Stomach (tissue), 9 donors: Measurements from ENCODE around the gene MAP2K4. TPM values are rescaled to one million over a fixed set of nuclear protein-coding genes. Genes with fewer than 3 reads are reported as not detected.

Source experiments
- DNase-seq, 2 donors: peaks; one replicate each; pipeline versions ENCODE4 v3.0.0 to v3.0.0-alpha.2; 2013 to 2019
- H3K27ac ChIP-seq, 5 donors: fragments of 200-600 bp in 4 of 5; sonication (generic) in 4 of 5; one replicate each; pipeline ENCODE4 v1.5.1; 2013 to 2019; ENCODE audit warnings: mild to moderate bottlenecking in 1 of 5, moderate library complexity in 1 of 5
- H3K27me3 ChIP-seq, 3 donors: fragments of 200-600 bp; sonication (generic); one replicate each; pipeline ENCODE4 v1.5.1; 2017 to 2019; ENCODE audit warnings: mixed run types in 1 of 3
- H3K36me3 ChIP-seq, 4 donors: fragments of 200-600 bp; sonication (generic); 1 replicate in 3 of 4; 2 replicates in 1 of 4; pipeline ENCODE4 v1.5.1; 2016 to 2019
- H3K4me1 ChIP-seq, 4 donors: fragments of 200-600 bp; sonication (generic); one replicate each; pipeline ENCODE4 v1.5.1; 2016 to 2019
- H3K4me3 ChIP-seq, 4 donors: fragments of 200-600 bp; sonication (generic) in 3 of 4; one replicate each; pipeline ENCODE4 v1.5.1; 2016 to 2019; ENCODE audit warnings: mild to moderate bottlenecking in 1 of 4
- H3K9me3 ChIP-seq, 4 donors: fragments of 200-600 bp; sonication (generic); one replicate each; pipeline ENCODE4 v1.5.1; 2016 to 2019
- EP300 ChIP-seq: sonication (generic); formaldehyde crosslinking; IDR thresholded peaks from one replicate; pipeline ENCODE4 v1.6.1; 2017; ENCODE audit warnings: antibody characterized with exemption
- POLR2A ChIP-seq, 4 donors: fragments of 450-650 bp; IDR thresholded peaks; one replicate each; pipeline ENCODE4 v1.6.1; 2016; ENCODE audit warnings: antibody characterized with exemption in 4 of 4, control low read depth in 2 of 4, mild to moderate bottlenecking in 1 of 4, moderate library complexity in 1 of 4
- POLR2AphosphoS5 ChIP-seq, 3 donors: sonication (generic); formaldehyde crosslinking; IDR thresholded peaks; one replicate each; pipeline ENCODE4 v1.6.1; 2016; ENCODE audit warnings: antibody characterized with exemption in 3 of 3
- WGBS, 5 donors: extraction: QIAGEN DNeasy Blood & Tissue Kit in 3 of 5; methylation state at CpG; one replicate each; pipeline versions ENCODE4 v1.1.5 to v1.1.7; 2013 to 2018; 5-methylcytosine and 5-hydroxymethylcytosine counted together
- intact Hi-C: fragments of 100-400 bp; cut with DNase I; formaldehyde crosslinking; loops from one replicate; pipeline ENCODE4 v1.15.1; 2023; ENCODE audit warnings: low total_unique reads
- polyA plus RNA-seq, 3 donors: library from polyadenylated mRNA; stranded (reverse); fragments of 200-250 nt; gene quantifications; one replicate each; pipeline ENCODE4 v1.2.3, GENCODE V29; 2013
- total RNA-seq, 5 donors: library from RNA; depleted of rRNA; stranded (reverse); fragments of >200 nt; gene quantifications; one replicate each; pipeline versions ENCODE4 v1.1.0 to v1.2.3, GENCODE V29; 2014 to 2016
- TF ChIP-seq, protein P1 (sequence below), 7 experiments: fragments of 450-650 bp in 4 of 7; fragments of 200-600 bp in 3 of 7; sonication (generic) in 3 of 7; IDR thresholded peaks; one replicate each; pipeline ENCODE4 v1.5.1; 2016 to 2019; ENCODE audit warnings: antibody characterized with exemption in 7 of 7, control low read depth in 2 of 7, mild to moderate bottlenecking in 1 of 7
- donor health status: healthy with polysubstance abuse.
- donor health status: Bipolar disorder and iron deficiency.
- donor health status: healthy.

MAP2K4 gene
- total and polyA plus RNA-seq, 8 donors, result 1.4 to 174 (median 21.9) TPM

DNA sequence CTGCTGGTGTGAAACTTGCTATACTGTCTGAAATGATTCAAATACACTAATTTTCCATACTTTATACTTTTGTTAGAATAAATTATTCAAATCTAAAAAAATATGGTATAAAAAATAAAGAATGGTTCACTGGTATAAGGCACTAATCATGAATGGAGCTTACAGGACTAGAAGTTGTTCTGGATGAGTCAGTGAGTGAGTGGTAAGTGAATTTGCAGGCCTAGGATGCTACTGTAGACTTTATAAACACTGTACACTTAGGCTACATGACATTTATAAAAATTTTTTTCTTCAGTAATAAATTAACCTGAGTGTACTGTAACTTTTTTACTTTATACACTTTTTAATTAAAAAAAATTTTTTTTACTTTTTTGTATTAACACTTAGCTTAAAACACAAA lies 95.5 kb downstream of the MAP2K4 start:
- Histone ChIP-seq H3K4me3 (no peak overlapping the region), H3K4me1 (no peaks in the 10 kb centered on the region), H3K27me3 (no peaks in the 10 kb centered on the region), H3K9me3 (no peaks in the 10 kb centered on the region), H3K36me3 (peaks cover 20 to 72% (median 68%) of the 10 kb centered on the region in 4 donors), H3K27ac (no peak overlapping the region)
- intact Hi-C loops, result no loop called here
- no peak for DNase-seq
- TF ChIP-seq POLR2AphosphoS5 (IDR thresholded peaks at IDR 0.05) (no peak), EP300 (no peak), POLR2A (IDR thresholded peaks at IDR 0.05) (no peak)
- TF ChIP-seq, protein P1, sequence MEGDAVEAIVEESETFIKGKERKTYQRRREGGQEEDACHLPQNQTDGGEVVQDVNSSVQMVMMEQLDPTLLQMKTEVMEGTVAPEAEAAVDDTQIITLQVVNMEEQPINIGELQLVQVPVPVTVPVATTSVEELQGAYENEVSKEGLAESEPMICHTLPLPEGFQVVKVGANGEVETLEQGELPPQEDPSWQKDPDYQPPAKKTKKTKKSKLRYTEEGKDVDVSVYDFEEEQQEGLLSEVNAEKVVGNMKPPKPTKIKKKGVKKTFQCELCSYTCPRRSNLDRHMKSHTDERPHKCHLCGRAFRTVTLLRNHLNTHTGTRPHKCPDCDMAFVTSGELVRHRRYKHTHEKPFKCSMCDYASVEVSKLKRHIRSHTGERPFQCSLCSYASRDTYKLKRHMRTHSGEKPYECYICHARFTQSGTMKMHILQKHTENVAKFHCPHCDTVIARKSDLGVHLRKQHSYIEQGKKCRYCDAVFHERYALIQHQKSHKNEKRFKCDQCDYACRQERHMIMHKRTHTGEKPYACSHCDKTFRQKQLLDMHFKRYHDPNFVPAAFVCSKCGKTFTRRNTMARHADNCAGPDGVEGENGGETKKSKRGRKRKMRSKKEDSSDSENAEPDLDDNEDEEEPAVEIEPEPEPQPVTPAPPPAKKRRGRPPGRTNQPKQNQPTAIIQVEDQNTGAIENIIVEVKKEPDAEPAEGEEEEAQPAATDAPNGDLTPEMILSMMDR (IDR thresholded peaks at IDR 0.05), result no peak

DNA sequence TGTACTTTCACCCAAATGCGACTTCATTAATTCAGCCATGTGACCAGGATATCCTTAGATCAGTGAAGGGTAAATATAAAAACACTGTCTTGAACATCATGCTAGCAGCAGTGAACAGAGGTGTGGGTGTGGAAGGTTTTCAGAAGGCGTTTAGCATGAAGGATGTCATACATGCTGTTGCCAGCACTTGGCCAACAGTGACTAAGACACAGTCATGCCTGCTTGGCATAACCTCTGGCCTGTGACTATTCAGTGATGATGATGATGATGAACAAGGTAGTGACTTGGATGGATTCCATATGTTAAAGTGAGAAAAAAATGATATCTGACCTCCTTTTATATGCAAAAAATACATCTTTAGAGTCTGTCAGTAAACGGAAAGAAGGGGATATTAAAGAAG lies 97.9 kb downstream of the MAP2K4 start:
- H3K4me1 ChIP-seq, result peaks cover 0 to 5% (median 2%) of the 10 kb centered on the region in 4 donors
- intact Hi-C loops, result no loop called here
- no peaks in the 10 kb centered on the region for H3K27me3 ChIP-seq
- DNase-seq, result no peak
- H3K27ac ChIP-seq, result no peak overlapping the region
- H3K36me3 ChIP-seq, result peaks cover 15 to 52% (median 49%) of the 10 kb centered on the region in 4 donors
- TF ChIP-seq POLR2A (IDR thresholded peaks at IDR 0.05), result no peak
- no peak for TF ChIP-seq POLR2AphosphoS5 (IDR thresholded peaks at IDR 0.05)
- TF ChIP-seq, protein P1 (IDR thresholded peaks at IDR 0.05), result no peak
- no peak for TF ChIP-seq EP300
- no peak overlapping the region for H3K4me3 ChIP-seq
- 94 to 99% (median 97%) methylated on average over 3 of the region's 3 CpGs for WGBS, 5 donors
- no peaks in the 10 kb centered on the region for H3K9me3 ChIP-seq

DNA sequence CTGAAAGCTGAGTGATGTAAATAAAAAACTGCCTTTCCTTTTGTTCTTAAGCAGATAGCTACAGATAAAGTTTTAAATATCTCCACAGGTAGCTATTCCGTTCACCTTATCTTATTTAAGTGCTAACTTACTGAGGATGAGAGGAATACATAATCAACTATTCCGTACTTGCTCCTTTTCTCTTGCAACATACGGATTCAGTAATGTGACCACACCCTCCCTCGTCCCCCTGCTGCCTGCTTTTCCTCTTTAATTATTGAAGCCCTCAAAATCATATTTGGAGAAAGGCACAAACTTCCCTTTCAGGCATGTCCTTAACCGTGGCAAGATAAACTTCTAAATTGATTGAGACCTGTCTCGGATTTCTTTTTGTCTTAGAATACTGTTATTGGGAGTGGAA lies 101.4 kb downstream of the MAP2K4 start:
- Histone ChIP-seq H3K36me3 (peaks cover 8 to 46% (median 44%) of the 10 kb centered on the region in 4 donors), H3K4me1 (peaks cover 0 to 5% (median 2%) of the 10 kb centered on the region in 4 donors), H3K27ac (no peak overlapping the region), H3K9me3 (no peaks in the 10 kb centered on the region), H3K27me3 (no peaks in the 10 kb centered on the region), H3K4me3 (no peak overlapping the region)
- no peak for DNase-seq
- intact Hi-C loops, result no loop called here
- 66 to 79% (median 76%) methylated on average over 6 of the region's 6 CpGs for WGBS, 5 donors
- TF ChIP-seq, protein P1 (IDR thresholded peaks at IDR 0.05), result no peak
- TF ChIP-seq POLR2AphosphoS5 (IDR thresholded peaks at IDR 0.05), result no peak
- no peak for TF ChIP-seq POLR2A (IDR thresholded peaks at IDR 0.05)
- no peak for TF ChIP-seq EP300

DNA sequence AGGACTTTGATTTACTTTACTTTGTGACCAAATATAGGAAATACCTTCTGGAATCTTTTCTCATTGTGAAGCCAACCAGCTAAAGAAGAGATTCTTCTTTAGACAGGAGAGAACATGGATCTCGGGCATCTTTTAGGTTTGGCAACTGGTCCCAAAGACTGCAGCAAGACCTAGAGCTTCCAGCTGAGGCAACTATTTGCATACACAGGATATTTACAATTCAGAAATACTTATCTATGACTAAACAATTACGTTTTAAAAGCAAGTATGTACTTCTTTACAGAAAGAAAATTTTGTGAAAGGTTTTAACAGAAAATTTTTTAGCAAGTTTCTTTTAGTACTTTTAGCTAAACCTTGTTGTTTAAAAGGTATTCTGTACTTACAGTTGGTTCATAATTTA lies 106.5 kb downstream of the MAP2K4 start:
- H3K4me3 ChIP-seq, result no peak overlapping the region
- peaks cover 8 to 77% (median 73%) of the 10 kb centered on the region in 4 donors for H3K36me3 ChIP-seq
- H3K9me3 ChIP-seq, result no peaks in the 10 kb centered on the region
- no peaks in the 10 kb centered on the region for H3K27me3 ChIP-seq
- 64 to 75% (median 67%) methylated on average over 2 of the region's 2 CpGs for WGBS, 5 donors
- DNase-seq, result no peak
- no peak overlapping the region for H3K27ac ChIP-seq
- no peaks in the 10 kb centered on the region for H3K4me1 ChIP-seq
- intact Hi-C loops, result no loop called here
- TF ChIP-seq EP300, result no peak
- TF ChIP-seq, protein P1 (IDR thresholded peaks at IDR 0.05), result no peak
- TF ChIP-seq POLR2A (IDR thresholded peaks at IDR 0.05), result no peak
- TF ChIP-seq POLR2AphosphoS5 (IDR thresholded peaks at IDR 0.05), result no peak
